ENCODE results near the gene BNC2.

DNA sequence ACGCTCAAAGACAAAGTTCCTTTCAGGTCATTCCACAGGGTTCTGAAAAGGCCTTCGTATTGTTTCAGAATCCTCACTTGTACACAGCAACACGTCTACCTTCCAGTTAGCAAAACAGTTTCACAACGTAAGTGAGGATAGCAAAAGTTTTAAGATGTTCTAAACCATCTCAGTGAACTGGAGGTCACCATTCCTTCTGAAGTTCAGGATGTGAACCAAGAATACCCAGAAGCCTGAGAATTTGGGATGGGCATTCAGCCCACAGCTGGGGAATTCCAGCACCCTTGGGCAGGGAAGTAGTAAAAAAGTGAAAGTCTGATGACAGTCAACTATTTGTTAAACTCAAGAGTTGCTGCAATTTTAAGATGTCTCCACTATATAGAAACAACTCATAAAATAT, 224.5 kb downstream of the BNC2 start:
- TF ChIP-seq CTCF (IDR thresholded peaks at IDR 0.05; ENCODE audit: insufficient read depth, low read depth, low read length) (no peak), EZH2 (IDR thresholded peaks at IDR 0.05; ENCODE audit: insufficient read depth, low read length) (no peak)

Measured in astrocyte (in vitro differentiated cells and primary cell).